Ishikawa (cell line): ENCODE results near the gene ZSCAN16.

Source experiments
- EP300 ChIP-seq: IDR thresholded peaks from 2 replicates; pipeline ENCODE4 v1.6.1; 2012; ENCODE audit warnings: borderline replicate concordance
- TF ChIP-seq, protein P1 (sequence below): IDR thresholded peaks from 2 replicates; pipeline ENCODE4 v1.6.1; 2012; ENCODE audit warnings: low read depth, mild to moderate bottlenecking
- TF ChIP-seq, protein P2 (sequence below): IDR thresholded peaks from 2 replicates; pipeline ENCODE4 v1.6.1; 2012

DNA sequence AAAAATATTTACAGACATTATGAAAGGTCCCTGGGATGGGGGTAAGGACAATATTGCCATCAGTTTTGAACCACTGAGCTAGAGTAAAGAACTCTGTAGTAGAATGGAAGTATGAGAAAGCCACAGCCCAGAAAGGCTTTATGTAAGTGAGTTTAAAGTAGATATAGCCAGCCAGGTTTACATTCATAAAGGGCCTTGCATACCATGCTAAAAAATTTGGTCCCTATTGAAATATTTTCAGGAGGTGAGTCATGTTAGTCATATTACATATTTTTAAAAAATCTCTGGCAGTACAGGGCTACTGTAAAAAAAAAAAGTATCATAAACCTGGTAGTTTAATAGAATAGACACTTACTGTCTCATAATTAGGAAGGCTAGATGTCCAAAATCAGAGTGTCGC, 20.8 kb downstream of the ZSCAN16 start:
- TF ChIP-seq, protein P1, sequence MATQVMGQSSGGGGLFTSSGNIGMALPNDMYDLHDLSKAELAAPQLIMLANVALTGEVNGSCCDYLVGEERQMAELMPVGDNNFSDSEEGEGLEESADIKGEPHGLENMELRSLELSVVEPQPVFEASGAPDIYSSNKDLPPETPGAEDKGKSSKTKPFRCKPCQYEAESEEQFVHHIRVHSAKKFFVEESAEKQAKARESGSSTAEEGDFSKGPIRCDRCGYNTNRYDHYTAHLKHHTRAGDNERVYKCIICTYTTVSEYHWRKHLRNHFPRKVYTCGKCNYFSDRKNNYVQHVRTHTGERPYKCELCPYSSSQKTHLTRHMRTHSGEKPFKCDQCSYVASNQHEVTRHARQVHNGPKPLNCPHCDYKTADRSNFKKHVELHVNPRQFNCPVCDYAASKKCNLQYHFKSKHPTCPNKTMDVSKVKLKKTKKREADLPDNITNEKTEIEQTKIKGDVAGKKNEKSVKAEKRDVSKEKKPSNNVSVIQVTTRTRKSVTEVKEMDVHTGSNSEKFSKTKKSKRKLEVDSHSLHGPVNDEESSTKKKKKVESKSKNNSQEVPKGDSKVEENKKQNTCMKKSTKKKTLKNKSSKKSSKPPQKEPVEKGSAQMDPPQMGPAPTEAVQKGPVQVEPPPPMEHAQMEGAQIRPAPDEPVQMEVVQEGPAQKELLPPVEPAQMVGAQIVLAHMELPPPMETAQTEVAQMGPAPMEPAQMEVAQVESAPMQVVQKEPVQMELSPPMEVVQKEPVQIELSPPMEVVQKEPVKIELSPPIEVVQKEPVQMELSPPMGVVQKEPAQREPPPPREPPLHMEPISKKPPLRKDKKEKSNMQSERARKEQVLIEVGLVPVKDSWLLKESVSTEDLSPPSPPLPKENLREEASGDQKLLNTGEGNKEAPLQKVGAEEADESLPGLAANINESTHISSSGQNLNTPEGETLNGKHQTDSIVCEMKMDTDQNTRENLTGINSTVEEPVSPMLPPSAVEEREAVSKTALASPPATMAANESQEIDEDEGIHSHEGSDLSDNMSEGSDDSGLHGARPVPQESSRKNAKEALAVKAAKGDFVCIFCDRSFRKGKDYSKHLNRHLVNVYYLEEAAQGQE: no peak
- TF ChIP-seq, protein P2, sequence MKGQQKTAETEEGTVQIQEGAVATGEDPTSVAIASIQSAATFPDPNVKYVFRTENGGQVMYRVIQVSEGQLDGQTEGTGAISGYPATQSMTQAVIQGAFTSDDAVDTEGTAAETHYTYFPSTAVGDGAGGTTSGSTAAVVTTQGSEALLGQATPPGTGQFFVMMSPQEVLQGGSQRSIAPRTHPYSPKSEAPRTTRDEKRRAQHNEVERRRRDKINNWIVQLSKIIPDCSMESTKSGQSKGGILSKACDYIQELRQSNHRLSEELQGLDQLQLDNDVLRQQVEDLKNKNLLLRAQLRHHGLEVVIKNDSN: no peak
- no peak for TF ChIP-seq EP300
